Hematopoietic multipotent progenitor cell treated with erythropoietin and hydrocortisone succinate and interleukin-3 and kit ligand, for 17 days (in vitro differentiated cells): ENCODE measurements around the gene CD38.

Source experiments
- DNase-seq: peaks from one replicate; pipeline ENCODE4 v3.0.0-alpha.2; 2015; ENCODE audit warnings: low spot score

CD38 gene

GRCh38 chr4:15899511-15899910 lies 121.4 kb downstream of the CD38 start:
- no peak for DNase-seq

GRCh38 chr4:15901007-15901406 lies 122.9 kb downstream of the CD38 start:
- DNase-seq = no peak

DNA sequence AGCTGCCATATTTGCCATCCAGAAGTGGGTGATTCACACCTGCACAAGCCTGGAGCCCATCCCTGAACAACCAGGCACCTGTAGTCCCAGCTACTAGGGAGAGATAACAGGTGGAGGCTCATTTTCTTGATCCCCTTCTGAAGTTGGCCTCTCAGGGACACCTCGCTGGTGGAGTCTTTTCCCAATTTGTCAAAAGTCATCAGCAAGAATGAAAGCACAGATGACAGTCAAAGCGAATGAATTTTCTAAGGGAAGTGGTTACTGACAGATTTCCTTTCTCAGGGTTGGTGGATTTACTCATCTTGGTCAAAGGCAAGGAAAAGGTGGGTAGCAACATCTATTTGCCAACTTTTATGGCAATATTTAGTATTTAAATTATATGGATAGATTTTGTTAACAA lies 123.9 kb downstream of the CD38 start:
- no peak for DNase-seq

DNA sequence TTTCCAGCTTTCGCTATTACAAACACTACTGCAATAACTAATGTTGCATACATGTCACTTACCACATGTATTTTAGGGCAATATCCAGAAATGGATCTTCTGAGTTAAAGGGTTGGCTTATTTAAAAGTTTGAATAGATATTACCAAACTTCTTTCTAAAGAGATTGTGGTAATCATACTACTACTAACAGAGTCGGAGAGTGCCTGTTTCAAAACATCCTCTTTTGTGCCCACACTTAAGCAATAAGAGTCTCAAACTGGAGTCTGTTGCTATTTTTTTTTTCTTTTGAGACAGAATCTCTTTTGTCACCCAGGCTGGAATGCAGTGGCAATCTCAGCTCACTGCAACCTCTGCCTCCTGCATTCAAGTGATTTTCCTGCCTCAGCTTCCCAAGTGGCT lies 124.6 kb downstream of the CD38 start:
- no peak for DNase-seq
